Spleen (tissue), 7 donors: ENCODE results near the gene MAP3K14.

Experiments
- POLR2A ChIP-seq, 3 donors: fragments of 450-650 bp; IDR thresholded peaks; one replicate each; pipeline ENCODE4 v1.5.1; 2017; ENCODE audit warnings: antibody characterized with exemption in 3 of 3, mild to moderate bottlenecking in 1 of 3
- POLR2AphosphoS5 ChIP-seq, 3 donors: sonication (generic); formaldehyde crosslinking; IDR thresholded peaks; one replicate each; pipeline ENCODE4 v1.5.1; 2017; ENCODE audit warnings: antibody characterized with exemption in 3 of 3
- TF ChIP-seq, protein P1 (sequence below), 11 experiments: fragments of 200-600 bp in 7 of 11; fragments of 450-650 bp in 4 of 11; sonication (generic) in 4 of 11; IDR thresholded peaks in 8 of 11; conservative IDR thresholded peaks in 3 of 11; 1 replicate in 7 of 11; 2 replicates in 4 of 11; pipeline versions ENCODE4 v1.4.0 to v1.8.0; 2016 to 2021; ENCODE audit warnings: antibody characterized with exemption in 11 of 11, inconsistent platforms in 4 of 11, mild to moderate bottlenecking in 1 of 11
- donor health status: DM: no; HTN: no; CAD: no; lungs with moderate emphysema.
- donor health status: DM: no; HTN: no; CAD: no.
- donor health status: DM: no; HTN: no; CAD: no.

GRCh38 chr17:45286286-45286685, 30.5 kb downstream of the MAP3K14 start:
- TF ChIP-seq, protein P1, sequence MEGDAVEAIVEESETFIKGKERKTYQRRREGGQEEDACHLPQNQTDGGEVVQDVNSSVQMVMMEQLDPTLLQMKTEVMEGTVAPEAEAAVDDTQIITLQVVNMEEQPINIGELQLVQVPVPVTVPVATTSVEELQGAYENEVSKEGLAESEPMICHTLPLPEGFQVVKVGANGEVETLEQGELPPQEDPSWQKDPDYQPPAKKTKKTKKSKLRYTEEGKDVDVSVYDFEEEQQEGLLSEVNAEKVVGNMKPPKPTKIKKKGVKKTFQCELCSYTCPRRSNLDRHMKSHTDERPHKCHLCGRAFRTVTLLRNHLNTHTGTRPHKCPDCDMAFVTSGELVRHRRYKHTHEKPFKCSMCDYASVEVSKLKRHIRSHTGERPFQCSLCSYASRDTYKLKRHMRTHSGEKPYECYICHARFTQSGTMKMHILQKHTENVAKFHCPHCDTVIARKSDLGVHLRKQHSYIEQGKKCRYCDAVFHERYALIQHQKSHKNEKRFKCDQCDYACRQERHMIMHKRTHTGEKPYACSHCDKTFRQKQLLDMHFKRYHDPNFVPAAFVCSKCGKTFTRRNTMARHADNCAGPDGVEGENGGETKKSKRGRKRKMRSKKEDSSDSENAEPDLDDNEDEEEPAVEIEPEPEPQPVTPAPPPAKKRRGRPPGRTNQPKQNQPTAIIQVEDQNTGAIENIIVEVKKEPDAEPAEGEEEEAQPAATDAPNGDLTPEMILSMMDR (IDR thresholded peaks at IDR 0.05 in 8 of 11, conservative IDR thresholded peaks at IDR 0.05 in 3 of 11), result no peak
- TF ChIP-seq POLR2A (IDR thresholded peaks at IDR 0.05), result no peak
- no peak for TF ChIP-seq POLR2AphosphoS5 (IDR thresholded peaks at IDR 0.05)
